GM20000 (cell line): ENCODE measurements around the gene IRS2.

Source experiments
- DNase-seq: peaks from one replicate; pipeline ENCODE4 v3.0.0; 2012; ENCODE audit warnings: low spot score
- TF ChIP-seq, protein P1 (sequence below): IDR thresholded peaks from 2 replicates; pipeline ENCODE4 v1.5.1; 2012; ENCODE audit warnings: mild to moderate bottlenecking, control low read depth; ENCODE audit errors: extremely low read depth, missing control alignments

Gene IRS2

DNA sequence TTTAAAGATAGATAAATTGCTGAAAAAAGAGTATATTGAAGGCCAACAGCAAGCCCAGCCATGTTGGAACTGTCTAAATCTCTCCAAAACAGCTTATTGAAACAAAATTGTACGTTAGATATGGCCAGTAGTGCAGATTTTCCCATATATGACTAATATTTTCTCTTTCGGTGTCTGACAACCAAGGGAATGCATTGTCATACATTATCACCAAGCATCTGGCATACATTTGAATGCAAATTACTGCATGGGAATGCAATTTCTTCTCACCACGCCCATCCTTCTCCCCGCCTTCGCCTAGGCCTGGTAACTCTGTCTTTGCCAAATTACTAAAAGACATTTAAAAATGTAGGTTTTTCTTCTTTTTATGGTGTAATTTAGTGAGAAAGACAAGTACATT, 32.5 kb upstream of the IRS2 start:
- no peak for DNase-seq
- TF ChIP-seq, protein P1, sequence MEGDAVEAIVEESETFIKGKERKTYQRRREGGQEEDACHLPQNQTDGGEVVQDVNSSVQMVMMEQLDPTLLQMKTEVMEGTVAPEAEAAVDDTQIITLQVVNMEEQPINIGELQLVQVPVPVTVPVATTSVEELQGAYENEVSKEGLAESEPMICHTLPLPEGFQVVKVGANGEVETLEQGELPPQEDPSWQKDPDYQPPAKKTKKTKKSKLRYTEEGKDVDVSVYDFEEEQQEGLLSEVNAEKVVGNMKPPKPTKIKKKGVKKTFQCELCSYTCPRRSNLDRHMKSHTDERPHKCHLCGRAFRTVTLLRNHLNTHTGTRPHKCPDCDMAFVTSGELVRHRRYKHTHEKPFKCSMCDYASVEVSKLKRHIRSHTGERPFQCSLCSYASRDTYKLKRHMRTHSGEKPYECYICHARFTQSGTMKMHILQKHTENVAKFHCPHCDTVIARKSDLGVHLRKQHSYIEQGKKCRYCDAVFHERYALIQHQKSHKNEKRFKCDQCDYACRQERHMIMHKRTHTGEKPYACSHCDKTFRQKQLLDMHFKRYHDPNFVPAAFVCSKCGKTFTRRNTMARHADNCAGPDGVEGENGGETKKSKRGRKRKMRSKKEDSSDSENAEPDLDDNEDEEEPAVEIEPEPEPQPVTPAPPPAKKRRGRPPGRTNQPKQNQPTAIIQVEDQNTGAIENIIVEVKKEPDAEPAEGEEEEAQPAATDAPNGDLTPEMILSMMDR = no peak

- TF ChIP-seq, protein P1 = no peak
- DNase-seq = no peak
These were observed 31.5 kb upstream of the IRS2 start for GRCh38 chr13:109817591-109818535.

DNA sequence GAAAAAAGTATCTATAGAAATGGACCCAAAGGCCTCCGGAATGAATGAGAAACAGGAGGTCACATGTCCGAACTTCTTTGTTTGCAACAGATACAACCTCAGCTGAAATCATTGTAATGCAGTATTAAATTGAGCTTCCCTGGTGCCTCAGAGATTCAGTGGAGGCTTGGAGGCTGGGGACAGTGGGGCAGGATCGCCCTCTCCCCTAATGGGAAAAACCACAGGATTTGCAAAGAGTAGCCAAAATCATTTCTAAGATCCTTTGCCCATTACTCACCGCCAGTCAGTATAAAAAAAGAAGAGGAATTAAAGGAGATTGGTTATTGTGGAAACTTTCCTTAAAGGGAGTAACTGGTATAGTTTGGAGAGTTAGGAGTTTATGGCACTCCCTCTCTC, 30.4 kb upstream of the IRS2 start:
- no peak for DNase-seq
- TF ChIP-seq, protein P1 = no peak

DNA sequence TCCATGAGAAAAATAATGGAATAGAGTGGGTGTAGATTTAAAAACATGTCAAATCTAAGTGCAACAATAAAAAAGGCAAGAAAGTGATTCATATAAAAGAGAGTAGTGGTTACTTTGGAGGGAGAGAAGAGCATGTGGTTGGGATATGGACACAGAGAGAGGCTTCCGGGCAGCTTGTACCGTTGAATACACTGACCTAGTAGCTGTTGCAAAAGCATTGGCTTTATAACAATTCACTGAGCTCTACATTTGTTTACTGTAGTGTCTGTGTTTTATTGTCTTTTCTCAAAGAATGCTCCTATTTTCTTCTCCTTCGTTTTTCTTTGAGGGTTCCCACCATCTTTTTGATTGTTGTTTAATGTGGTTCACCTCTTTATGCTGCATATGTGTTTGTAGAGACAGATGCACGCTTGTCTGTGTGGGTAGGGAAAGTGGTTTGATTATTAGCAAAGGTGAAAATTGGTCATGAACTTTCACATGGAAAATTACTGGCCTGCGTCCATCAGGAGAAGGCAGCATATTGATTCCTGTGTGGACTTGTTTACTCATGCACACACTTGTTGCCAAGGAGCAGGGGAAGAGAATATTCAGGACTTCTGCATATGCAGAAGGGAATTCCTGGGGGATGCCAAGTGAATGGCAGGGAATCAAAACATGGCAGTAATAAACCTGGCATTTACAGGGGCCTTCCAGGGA, 29.9 kb upstream of the IRS2 start:
- DNase-seq = no peak
- TF ChIP-seq, protein P1 = no peak

DNA sequence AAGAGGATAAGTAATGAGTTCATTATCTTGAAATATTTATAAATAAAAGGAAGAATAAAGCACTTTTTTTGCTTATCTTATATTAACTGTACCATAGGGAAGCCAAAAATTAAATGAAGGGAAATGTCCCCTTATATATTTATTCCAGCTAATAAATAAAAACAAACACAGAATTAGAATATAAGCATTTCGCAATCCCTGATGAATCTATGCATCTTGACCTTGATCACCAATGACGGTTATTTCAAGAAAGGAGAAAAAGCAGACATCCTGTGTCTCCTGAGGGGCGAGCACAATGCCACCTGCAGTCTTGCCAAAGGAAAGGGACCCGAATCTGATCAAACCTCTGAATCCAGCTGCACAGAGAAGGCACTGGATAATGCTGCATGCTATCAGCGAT, 29.3 kb upstream of the IRS2 start:
- no peak for DNase-seq
- TF ChIP-seq, protein P1 = no peak

- TF ChIP-seq, protein P1 = no peak
These were observed 27.3 kb upstream of the IRS2 start for GRCh38 chr13:109813663-109814062.

DNA sequence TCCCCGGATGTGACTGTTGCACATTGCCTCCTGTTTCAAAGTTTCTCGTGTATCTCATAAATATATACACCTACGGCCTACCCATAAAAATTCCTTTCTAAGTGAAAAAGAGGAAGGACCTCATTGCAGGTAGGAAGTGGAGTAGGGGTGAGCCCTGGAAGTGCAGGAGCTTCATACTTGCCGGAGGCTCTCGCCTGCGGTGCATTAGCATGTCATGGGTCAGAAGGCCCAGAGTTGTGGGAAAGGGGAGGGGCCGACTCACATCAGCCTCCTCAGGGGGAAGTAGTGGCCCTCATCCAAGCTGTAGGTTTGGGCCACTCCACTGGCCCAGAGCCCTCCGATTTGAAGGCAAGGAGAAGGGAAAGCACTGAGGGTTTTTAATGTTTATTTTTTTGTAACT, 26.0 kb upstream of the IRS2 start:
- DNase-seq = no peak
- TF ChIP-seq, protein P1 = no peak

More at GRCh38 chr13:109813663-109814062, 27.3 kb upstream of the IRS2 start:
- no peak for DNase-seq
